Adipose tissue (tissue), 3 donors: ENCODE results near the gene PLCL2. TPM values are rescaled to one million over a fixed set of nuclear protein-coding genes. Genes with fewer than 3 reads are reported as not detected.

ENCODE experiments used
- H3K27ac ChIP-seq: one replicate; pipeline ENCODE4 v1.5.1; 2013; ENCODE audit warnings: low read depth, low read length
- WGBS, 3 donors: extraction: QIAGEN DNeasy Blood & Tissue Kit; methylation state at CpG; one replicate each; pipeline ENCODE4 v1.1.7; 2013; 5-methylcytosine and 5-hydroxymethylcytosine counted together
- polyA plus RNA-seq, 3 donors: library from polyadenylated mRNA; stranded (reverse); fragments of 200-250 nt; gene quantifications; one replicate each; pipeline ENCODE4 v1.2.3, GENCODE V29; 2013
- donor health status: healthy with polysubstance abuse.
- donor health status: Bipolar disorder and iron deficiency.
- donor health status: healthy.

PLCL2 gene
- polyA plus RNA-seq, 3 donors: 3.3 to 7.2 (median 6.4) TPM

DNA sequence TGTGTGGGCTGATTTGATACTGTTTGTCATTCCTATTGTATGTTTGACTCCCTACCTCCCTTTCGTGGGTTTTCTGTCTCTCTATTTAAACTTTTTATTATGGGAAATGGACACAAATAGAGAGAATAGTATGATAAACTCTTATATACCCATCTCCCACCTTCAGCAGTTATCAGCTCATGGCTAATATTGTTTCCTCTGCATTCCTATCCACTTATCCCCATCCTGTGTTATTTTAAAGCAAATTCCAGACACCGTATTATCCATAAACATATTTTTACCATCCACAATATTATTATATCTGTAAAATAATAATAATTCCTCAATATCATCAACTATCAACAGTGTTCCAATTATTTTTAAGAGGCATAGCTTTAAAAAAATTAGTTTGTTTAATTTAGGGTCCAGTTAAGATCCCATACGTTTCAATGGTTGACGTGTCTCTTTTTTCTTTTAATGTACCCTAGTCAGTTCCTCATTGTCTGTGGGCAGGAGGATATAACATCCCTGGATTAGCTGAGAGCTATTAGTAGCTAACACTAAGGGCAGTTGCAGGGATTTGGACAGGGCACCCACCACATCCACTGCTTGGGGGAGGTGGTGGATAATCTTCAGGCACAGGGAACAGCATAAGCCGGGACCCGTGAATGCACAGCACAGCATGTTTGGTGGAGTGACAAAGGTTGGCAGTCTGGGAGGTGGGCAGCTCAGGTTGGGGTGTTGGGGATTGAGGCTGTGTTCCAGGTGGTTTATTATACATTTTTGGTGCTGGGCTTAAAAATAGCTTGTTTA lies 23.5 kb downstream of the PLCL2 start:
- WGBS, 3 donors: 76 to 87% (median 85%) methylated on average over 6 of the region's 6 CpGs

DNA sequence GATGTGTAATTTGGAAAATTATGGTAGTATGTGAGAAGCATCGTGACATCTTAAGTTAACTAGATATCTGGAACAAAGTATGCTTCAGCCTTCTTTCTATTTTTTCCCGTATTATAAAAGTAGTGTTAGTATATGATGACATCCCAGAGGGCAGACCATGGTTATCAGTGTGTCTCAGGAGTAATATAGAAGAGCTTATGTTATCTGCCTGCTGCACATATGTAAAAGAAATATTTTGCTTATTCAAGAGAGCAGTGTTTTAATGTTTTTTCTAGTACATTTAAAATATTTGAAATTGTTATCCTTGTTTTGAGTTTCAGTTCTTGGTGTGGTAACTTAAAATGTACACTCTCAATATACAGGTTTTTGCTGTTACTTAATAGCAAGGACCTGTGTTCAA lies 24.1 kb downstream of the PLCL2 start:
- H3K27ac ChIP-seq: no peak overlapping the region
- 87 to 94% (median 92%) methylated on average over 2 of the region's 2 CpGs for WGBS, 3 donors

More for the DNA sequence above, 23.5 kb downstream of the PLCL2 start:
- no peak overlapping the region for H3K27ac ChIP-seq

DNA sequence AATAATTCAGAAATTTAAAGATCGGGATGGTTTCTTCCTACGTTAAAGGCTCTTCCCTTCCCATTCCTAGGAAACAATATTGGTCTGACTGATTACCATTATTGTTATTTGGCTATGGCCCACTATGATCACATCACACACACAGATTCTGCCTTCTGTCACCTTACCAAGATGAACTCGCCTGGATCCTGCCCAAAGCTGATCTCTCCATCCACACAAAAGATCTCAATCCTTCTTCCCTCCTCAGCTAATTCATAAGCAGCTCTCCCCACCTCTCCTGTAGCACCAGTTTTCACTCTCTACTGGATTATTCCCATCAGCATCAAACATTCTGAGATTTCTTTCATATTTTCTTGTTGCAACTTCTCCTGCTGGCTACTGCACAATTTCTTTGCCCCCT lies 25.0 kb downstream of the PLCL2 start:
- H3K27ac ChIP-seq: no peak overlapping the region
- 95 to 97% (median 96%) methylated on average over 3 of the region's 3 CpGs for WGBS, 3 donors

DNA sequence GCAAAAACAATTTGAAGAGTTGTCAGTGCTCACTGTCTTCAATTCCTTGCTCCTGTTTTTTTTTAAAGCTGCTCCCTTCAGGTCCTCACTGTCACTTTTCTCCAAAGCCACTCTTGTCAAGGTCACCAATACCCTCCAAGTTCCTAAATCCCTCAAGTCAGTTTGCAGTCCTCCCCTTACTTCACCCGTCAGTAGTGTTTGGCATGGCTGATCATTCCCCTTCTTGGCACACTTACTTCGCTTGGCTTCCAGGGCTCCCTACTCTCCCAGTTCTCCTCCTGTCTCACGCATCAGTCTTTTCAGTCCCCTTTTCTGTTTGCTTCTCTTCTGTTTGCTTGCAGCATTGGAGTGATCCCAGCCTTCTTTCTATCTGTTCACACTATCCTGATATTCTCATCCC lies 25.5 kb downstream of the PLCL2 start:
- WGBS, 3 donors: 68 to 94% (median 84%) methylated on average over 3 of the region's 3 CpGs
- H3K27ac ChIP-seq: no peak overlapping the region

DNA sequence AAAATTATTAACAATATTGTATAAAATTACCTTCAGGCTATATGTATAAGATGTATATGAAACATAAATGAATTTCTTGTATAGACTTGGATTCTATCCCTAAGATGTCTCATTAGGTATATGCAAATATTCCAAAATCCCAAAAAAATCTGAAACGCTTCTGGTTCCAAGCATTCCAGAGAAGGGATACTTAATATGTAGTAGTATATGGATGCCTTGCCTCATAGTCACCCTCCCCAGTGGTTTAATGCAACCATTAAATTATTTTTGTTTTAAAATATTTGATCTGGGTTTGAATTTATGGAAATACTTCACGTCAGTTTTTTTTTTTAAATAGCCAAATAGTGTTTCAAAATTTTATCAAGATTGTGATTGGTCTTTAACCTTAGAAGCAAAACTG lies 27.2 kb downstream of the PLCL2 start:
- H3K27ac ChIP-seq: no peak overlapping the region
- 81 to 97% (median 96%) methylated on average over 2 of the region's 2 CpGs for WGBS, 3 donors

DNA sequence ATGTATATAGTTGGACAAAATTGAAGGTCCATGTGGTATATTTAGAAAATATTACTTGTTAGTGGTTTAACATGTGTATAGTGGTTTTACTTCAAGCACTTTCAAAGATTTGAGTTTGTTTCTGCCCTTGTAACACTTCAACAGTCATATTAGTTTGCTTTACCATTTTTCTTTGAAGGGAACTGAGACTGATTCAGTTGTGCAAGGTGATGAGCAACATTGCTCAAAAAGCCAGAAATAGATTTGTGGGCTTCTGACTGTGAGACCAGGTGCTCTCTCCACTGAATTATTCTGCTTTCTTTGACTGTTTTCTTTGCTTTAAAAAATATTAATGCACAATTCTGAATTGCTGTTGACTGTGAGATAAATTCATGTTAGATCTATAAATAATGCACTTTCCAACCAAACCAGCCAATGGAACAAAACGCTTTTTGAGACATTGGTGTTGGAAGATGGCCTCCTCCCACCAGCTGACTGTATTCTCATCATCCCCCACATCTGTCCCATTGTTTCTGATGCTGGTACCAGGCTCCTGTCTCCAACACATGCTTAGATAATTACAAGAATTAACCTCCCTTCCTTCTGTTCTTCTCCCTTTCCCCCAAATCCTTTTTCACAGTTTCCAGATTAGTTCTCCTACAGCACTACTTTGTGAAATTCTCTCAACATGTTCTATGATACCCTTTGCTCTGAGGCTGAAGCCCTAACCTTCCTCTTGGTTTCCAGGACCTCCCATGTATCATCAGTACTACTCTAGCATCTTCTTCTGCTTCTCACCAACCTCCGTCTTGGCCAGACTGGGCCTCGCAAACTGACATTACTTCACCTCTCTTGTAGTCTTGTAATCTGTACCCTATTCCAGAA lies 27.9 kb downstream of the PLCL2 start:
- WGBS, 3 donors: 79 to 87% (median 84%) methylated on average over 3 of the region's 3 CpGs
- no peak overlapping the region for H3K27ac ChIP-seq

DNA sequence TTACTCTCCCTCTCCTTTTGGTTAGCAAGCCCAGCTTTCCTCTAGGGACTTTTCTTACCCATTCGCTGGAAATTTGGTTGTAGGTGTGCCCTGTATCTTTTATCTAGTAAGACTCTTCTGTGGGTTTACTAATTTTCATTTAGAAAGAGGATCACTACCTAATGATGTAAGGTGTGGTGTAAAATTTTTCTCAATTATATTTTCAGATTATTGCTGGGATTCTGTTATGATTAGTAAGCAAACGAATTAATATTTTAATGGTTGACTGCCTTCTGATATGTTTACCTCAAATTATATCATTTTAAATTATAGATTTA lies 28.5 kb downstream of the PLCL2 start:
- 65 to 93% (median 92%) methylated on average over 2 of the region's 2 CpGs for WGBS, 3 donors
- no peak overlapping the region for H3K27ac ChIP-seq

DNA sequence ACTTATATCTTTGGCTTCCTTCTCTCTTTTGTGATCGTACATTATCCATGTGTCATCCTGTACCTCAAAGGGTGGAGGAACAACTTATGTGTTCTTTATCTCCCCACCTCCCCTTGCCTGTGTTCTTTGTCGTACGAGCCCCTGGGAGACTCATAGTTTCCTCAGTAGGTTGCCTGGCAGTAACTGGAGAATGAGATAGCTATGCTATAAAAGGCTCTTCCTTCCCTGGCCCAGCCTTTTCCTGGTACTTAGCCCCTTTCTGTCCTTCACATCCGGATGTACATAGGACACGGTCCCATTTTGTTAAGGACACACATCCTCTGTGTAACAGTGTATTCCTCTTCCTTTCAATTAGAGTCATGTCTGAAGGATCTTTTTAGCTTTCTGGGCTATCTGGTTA lies 32.1 kb downstream of the PLCL2 start:
- 43 to 68% (median 44%) methylated on average over 5 of the region's 5 CpGs for WGBS, 3 donors
- H3K27ac ChIP-seq: no peak overlapping the region

DNA sequence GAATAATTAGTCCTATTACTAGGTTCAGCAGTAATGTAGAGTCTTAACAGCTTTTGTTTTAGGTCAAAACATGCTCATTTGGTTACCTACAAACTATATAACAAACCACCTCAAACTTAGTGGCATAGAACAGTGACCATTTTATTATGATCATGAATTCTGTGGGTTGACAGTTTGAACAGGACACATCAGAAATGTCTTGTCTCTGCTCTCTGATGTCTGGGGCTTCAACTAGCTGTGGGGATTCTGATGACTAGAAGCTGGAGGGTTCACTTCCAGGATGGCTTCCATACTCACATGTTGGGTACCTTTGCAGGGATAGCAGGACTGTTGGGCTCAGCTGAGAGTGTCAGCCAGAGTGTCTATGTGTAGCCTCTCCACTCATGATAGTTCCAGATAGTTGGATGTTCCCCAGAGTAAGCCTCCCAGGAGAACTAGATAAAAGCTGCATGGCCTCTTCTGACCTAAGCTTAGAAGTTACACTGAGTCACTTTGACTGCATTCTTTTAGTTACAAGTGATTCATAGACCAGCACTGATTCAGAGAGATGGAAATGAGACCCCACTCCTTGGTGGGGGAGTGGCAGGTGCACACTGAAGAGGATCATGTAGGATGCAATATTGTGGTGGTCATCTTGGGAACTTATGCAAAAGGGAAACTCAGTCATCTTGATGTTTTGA lies 32.6 kb downstream of the PLCL2 start:
- H3K27ac ChIP-seq: no peak overlapping the region

DNA sequence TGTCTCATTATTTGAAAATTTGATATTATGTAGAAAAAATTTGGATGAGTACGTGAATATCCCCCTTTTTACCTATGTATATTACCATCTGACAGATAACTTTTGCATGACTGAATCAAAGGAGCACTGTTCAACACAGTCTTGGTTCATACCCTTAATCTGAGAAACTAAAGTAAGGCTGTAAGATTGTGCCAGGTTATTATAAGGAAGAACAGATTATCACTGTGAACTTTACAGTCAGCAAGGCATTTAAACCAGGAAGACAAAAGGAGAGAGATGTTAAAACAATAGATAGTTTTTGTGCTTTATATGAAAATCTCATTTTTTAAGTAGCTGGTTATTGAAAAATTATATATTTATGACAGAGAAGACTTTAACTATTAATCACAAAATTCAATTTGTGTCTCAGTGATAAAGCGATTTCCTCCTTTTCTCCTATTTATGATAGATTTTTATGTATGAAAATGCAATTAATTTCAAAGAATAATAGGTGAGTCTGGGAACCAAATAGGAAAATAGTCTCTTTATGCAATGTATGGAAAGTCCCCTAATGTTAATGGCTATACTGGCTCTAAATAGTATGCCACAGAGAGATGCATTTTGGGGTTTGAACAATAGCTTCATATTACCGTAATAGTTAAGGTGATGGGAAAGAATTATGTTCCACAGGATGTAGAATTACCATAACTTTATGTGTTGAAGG lies 33.4 kb downstream of the PLCL2 start:
- WGBS, 3 donors: 49 to 94% (median 84%) methylated on average over 3 of the region's 3 CpGs
- H3K27ac ChIP-seq: no peak overlapping the region

DNA sequence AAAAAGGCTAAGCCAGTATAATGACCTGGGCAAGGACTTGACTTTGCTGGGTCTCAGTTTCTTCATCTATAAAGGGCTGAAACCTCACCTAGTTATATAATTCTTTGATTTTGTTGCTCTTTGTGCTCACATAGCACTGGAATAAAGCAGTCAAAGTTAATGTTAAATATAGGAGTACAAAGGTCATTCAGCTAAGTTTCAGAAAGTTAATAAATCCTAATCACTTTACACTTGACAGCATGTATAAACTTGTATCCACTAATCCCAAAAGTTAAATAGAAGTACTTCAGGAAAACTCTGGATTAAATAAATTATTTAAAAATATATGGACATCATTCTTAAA lies 33.9 kb downstream of the PLCL2 start:
- H3K27ac ChIP-seq: no peak overlapping the region

DNA sequence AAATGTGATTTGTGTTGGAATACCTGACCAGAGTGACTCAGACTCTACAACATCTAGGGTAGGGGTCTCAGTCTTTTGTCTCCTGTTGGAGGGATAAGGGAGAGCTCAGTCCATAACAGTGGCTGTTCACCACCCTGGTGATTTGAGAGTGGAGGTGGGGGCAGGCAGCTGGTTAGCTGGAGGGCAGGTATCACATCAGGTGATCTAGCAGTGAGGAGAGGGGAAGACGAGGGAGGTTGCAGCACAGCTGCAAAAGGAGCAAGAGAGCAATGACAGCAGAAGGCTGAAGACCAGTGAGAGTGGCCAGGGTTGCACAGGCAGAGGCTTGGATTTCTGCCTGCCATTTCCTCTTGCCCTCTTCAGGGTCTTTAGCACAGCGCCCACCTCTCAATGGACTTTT lies 38.4 kb downstream of the PLCL2 start:
- WGBS, 3 donors: 91 to 96% (median 94%) methylated on average over 2 of the region's 2 CpGs
- H3K27ac ChIP-seq: no peak overlapping the region

DNA sequence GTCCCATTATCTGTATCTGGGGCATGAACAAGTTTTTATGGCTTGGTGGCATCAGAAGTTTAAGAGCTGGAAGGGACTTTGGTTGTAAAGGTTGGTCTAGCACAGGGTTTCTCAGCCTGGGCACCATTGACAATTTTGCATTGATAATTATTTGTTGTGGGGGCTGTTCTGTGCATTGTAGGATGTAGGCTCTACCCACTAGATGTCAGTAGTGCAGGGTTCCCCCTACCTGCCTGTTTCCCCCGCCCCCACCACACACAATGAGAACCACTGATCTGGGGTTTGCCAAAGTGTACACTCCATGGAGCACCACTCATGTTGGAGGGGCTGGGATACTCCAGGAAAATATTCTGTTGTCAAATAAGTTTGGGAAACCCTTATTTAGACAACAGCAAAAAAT lies 42.7 kb downstream of the PLCL2 start:
- WGBS, 3 donors: 75 to 93% (median 86%) methylated on average over 1 of the region's 1 CpG
- no peak overlapping the region for H3K27ac ChIP-seq

DNA sequence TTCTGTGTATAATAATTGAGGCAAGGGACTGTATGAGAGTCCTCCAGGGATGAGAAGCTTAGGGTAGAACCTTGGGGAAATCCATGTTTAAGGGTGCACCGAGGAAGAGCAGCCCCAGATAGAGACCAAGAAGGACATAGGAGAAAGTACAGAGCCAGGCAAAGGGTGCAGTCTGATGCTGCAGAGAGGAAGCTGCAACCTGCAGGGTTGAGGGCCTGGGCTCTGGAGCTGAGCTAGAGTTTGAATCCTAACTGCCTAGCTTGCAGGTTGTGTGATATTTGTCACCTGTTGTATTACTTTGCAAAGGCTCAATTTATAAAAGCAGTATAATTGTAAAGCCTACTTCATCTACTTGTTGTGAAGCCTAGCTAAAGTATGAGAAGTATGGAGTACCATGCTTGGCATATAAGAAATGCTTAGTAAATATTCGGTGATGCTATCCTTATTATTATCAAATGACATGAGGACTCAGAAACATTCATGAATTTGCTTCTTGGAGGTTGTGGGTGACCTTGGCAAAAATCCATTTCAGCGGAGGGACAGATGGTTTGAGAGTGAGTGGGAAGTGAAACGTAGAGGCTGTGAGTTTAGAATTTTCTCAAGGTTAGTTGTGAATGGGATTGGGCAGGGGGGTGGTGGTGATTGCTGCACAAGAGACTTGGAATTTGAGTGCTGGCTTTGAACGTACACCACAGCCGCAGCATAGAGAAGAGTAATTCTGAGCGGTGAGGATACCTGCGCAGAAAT lies 43.8 kb downstream of the PLCL2 start:
- 33 to 55% (median 50%) methylated on average over 4 to 5 of the region's 8 CpGs for WGBS, 3 donors
- H3K27ac ChIP-seq: no peak overlapping the region

DNA sequence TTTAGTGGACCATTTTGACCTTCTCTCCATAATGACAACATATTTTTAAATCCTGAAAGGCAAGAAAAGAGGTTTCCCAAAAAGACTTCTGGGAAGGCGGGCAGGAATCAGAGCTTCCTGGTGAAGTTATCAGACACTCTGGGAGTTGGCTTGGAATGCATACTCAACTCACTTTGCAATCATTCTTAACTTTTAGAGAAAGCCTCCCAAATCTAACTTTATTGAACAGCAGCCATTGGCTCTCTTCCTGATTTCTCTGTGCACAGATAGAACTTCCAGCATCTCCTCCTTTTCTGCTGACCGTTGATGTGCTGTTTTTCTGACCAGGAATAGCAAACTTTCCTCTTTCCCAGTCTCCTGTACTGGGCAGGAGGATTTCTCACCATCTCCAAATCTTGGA lies 44.6 kb downstream of the PLCL2 start:
- 48 to 65% (median 51%) methylated on average over 2 of the region's 2 CpGs for WGBS, 3 donors
- no peak overlapping the region for H3K27ac ChIP-seq

DNA sequence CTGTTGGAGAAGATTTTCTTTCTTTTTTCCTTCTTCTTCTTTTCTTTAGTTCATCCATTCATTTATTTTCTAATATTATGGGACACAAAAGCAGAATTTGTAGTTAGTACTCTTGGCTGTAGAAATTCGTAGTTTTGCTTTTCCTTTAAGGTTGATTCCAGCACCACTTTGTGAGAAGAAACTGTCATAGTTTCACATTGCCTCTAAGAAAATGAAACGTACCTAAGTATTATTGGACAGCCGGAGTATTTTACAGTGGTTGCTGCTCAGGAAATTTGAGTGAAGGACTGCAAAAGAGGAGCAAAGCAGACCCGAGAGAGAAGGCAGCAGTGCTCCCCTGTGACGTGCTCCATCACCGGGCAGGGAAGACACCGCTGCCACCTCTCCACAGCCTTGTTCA lies 48.1 kb downstream of the PLCL2 start:
- 60 to 87% (median 62%) methylated on average over 7 of the region's 7 CpGs for WGBS, 3 donors
- H3K27ac ChIP-seq: no peak overlapping the region

DNA sequence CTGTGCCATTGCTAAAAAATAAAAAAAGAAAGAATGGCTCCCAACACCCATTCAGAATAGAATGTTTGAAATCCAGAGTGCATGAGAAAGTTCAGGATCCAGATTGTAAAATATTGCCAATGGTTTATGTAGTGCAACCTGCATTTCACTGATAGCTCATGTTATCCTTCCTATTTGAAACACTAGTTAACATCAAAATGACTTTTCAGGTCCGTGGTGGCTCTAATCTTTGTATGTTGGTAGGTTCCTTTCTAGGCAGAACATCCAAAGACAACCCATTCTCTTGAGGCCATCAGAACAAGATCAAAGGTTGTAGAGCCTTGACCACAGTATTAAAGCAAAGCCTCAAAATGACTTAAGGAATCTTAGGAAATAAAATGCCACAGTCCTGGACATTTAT lies 51.0 kb downstream of the PLCL2 start:
- WGBS, 3 donors: 44 to 60% (median 52%) methylated on average over 1 of the region's 1 CpG
- H3K27ac ChIP-seq: no peak overlapping the region

DNA sequence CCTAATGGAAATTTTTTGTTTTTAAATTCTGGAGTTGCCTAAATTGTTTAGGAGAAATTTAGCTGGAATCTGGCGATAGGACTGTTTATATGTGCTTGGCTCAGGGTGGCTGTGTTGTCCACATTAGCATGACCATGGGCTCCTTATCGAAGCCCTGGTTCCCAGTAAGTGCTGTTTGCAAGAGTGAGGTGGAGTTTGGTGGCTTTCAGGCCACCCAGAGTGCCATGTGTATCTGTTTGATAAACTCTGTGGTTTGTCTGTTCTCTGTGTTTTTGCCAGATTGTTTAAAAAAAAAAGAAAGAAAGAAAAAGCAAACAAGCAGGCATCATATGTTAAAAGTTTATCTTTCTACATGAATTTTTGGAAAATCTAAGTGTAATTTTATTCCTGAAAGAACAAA lies 51.5 kb downstream of the PLCL2 start:
- WGBS, 3 donors: 59 to 71% (median 65%) methylated on average over 2 of the region's 2 CpGs
- H3K27ac ChIP-seq: no peak overlapping the region
